ENCODE results near the gene SPTB.

SPTB gene

GRCh38 chr14:64704143-64704742 lies 175.5 kb downstream of the SPTB start, which contains the start of gene PLEKHG3:
PLEKHG3 (plus strand) TSS chr14:64704424; CDS start chr14:64727632, 23,208 bp downstream.
- DNase-seq, result peak; percentile 85

GRCh38 chr14:64703395-64704142 lies 176.1 kb downstream of the SPTB start:
- no peak for DNase-seq

GRCh38 chr14:64702493-64703394 lies 177.0 kb downstream of the SPTB start:
- no peak for DNase-seq

- DNase-seq, result no peak
Observed at GRCh38 chr14:64701660-64702059, 178.0 kb downstream of the SPTB start.

- no peak for DNase-seq
Observed at GRCh38 chr14:64700894-64701293, 178.8 kb downstream of the SPTB start.

- DNase-seq, result no peak
Observed at GRCh38 chr14:64700290-64700689, 179.4 kb downstream of the SPTB start.

- DNase-seq, result no peak
Observed at GRCh38 chr14:64698903-64699302, 180.8 kb downstream of the SPTB start.

GRCh38 chr14:64696355-64696857 lies 183.3 kb downstream of the SPTB start:
- no peak for DNase-seq
